Measurements from ENCODE around the gene PTPRH. TPM values are rescaled to one million over a fixed set of nuclear protein-coding genes. Genes with fewer than 3 reads are reported as not detected.

PTPRH gene
- total RNA-seq, 4 donors from 2014 or later = 0.22 to 1.3 (median 0.52) TPM

GRCh38 chr19:55147545-55148251 is 61.6 kb downstream of the PTPRH start:
- intact Hi-C loops (cut with DNase I; ENCODE audit: low total_unique reads) = loop anchor here (10.0 kb wide), 1 partner anchor 347 kb away; no protein-coding TSS in a partner anchor
- no peak for DNase-seq (ENCODE audit: low spot score in 2 of 2)
- TF ChIP-seq CTCF (IDR thresholded peaks at IDR 0.05) (no peak), POLR2A (IDR thresholded peaks at IDR 0.05) (no peak)
- WGBS, 2 donors = 23 to 38% methylated on average over 5 to 7 of the region's 9 CpGs
- H3K4me3 ChIP-seq (ENCODE audit: low read depth, poor library complexity, severe bottlenecking) = no peak overlapping the region

- no peak for DNase-seq (ENCODE audit: low spot score in 2 of 2)
Measured at GRCh38 chr19:55146705-55147273, 62.5 kb downstream of the PTPRH start.

GRCh38 chr19:55146078-55146704 is 63.1 kb downstream of the PTPRH start:
- no peak overlapping the region for H3K4me3 ChIP-seq (ENCODE audit: low read depth, poor library complexity, severe bottlenecking)

More at GRCh38 chr19:55146705-55147273, 62.5 kb downstream of the PTPRH start:
- no peak for TF ChIP-seq CTCF (IDR thresholded peaks at IDR 0.05)
- TF ChIP-seq POLR2A (IDR thresholded peaks at IDR 0.05) = no peak
- intact Hi-C loops (cut with DNase I; ENCODE audit: low total_unique reads) = loop anchor here (10.0 kb wide), 1 partner anchor 348 kb away; no protein-coding TSS in a partner anchor
- no peak overlapping the region for H3K4me3 ChIP-seq (ENCODE audit: low read depth, poor library complexity, severe bottlenecking)
- 1 to 3% methylated on average over 17 to 27 of the region's 27 CpGs for WGBS, 2 donors

GRCh38 chr19:55145232-55145631 is 64.1 kb downstream of the PTPRH start:
- no peak overlapping the region for H3K4me3 ChIP-seq (ENCODE audit: low read depth, poor library complexity, severe bottlenecking)
- WGBS, 2 donors = 18 to 22% methylated on average over 3 of the region's 3 CpGs
- intact Hi-C loops (cut with DNase I; ENCODE audit: low total_unique reads) = loop anchor here (10.0 kb wide), 1 partner anchor 350 kb away; no protein-coding TSS in a partner anchor

More at GRCh38 chr19:55146078-55146704, 63.1 kb downstream of the PTPRH start:
- TF ChIP-seq CTCF (IDR thresholded peaks at IDR 0.05) (no peak), POLR2A (IDR thresholded peaks at IDR 0.05) (no peak)
- intact Hi-C loops (cut with DNase I; ENCODE audit: low total_unique reads) = loop anchor here (10.0 kb wide), 1 partner anchor 349 kb away; no protein-coding TSS in a partner anchor
- 1% methylated on average over 33 to 41 of the region's 41 CpGs for WGBS, 2 donors
- DNase-seq (ENCODE audit: low spot score in 2 of 2) = no peak

GRCh38 chr19:55141696-55142095 is 67.6 kb downstream of the PTPRH start:
- no peak overlapping the region for H3K4me3 ChIP-seq (ENCODE audit: low read depth, poor library complexity, severe bottlenecking)
- no peak for DNase-seq (ENCODE audit: low spot score in 2 of 2)
- intact Hi-C loops (cut with DNase I; ENCODE audit: low total_unique reads) = loop anchor here (10.0 kb wide), 1 partner anchor 353 kb away; no protein-coding TSS in a partner anchor
- WGBS, 2 donors = 20 to 39% methylated on average over 18 to 20 of the region's 21 CpGs
- TF ChIP-seq CTCF (IDR thresholded peaks at IDR 0.05) = no peak
- no peak for TF ChIP-seq POLR2A (IDR thresholded peaks at IDR 0.05)

More at GRCh38 chr19:55145232-55145631, 64.1 kb downstream of the PTPRH start:
- TF ChIP-seq CTCF (IDR thresholded peaks at IDR 0.05) (no peak), POLR2A (IDR thresholded peaks at IDR 0.05) (no peak)
- DNase-seq (ENCODE audit: low spot score in 2 of 2) = no peak

All from lower leg skin (tissue), 4 donors.